ENCODE data around the gene PPIE. TPM values are rescaled to one million over a fixed set of nuclear protein-coding genes. Genes with fewer than 3 reads are reported as not detected.

PPIE gene
- polyA plus RNA-seq, 4 donors, result 39.7 to 72.5 (median 55.6) TPM

- Histone ChIP-seq H3K36me3 (ENCODE audit: control insufficient read depth in 3 of 3, insufficient read depth in 2 of 3, low read depth in 1 of 3, low read length in 3 of 3) (peaks cover 21 to 79% (median 22%) of the 10 kb centered on the region in 3 donors), H3K9me3 (ENCODE audit: control insufficient read depth in 2 of 2, insufficient read depth in 1 of 2, low read depth in 1 of 2, low read length in 1 of 2) (no peaks in the 10 kb centered on the region), H3K4me3 (ENCODE audit: low read depth in 1 of 3, low read length in 3 of 3) (no peak overlapping the region), H3K27me3 (ENCODE audit: control insufficient read depth in 3 of 3, insufficient read depth in 3 of 3, low read length in 3 of 3) (no peaks in the 10 kb centered on the region), H3K4me1 (ENCODE audit: control insufficient read depth in 3 of 3, insufficient read depth in 2 of 3, low read depth in 1 of 3, low read length in 2 of 3) (no peaks in the 10 kb centered on the region), H3K27ac (ENCODE audit: low read depth in 1 of 3, low read length in 2 of 3) (no peak overlapping the region)
- DNase-seq, result no peak
- FAIRE-seq, result no peak
- WGBS, 3 donors, result 84 to 91% (median 85%) methylated on average over 7 to 9 of the region's 9 CpGs
Measured at GRCh38 chr1:39755965-39756659, 17.4 kb downstream of the PPIE start.

GRCh38 chr1:39757501-39757900 is 18.8 kb downstream of the PPIE start:
- Histone ChIP-seq H3K9me3 (ENCODE audit: control insufficient read depth in 2 of 2, insufficient read depth in 1 of 2, low read depth in 1 of 2, low read length in 1 of 2) (no peaks in the 10 kb centered on the region), H3K27ac (ENCODE audit: low read depth in 1 of 3, low read length in 2 of 3) (no peak overlapping the region), H3K36me3 (ENCODE audit: control insufficient read depth in 3 of 3, insufficient read depth in 2 of 3, low read depth in 1 of 3, low read length in 3 of 3) (peaks cover 13 to 78% (median 23%) of the 10 kb centered on the region in 3 donors), H3K4me3 (ENCODE audit: low read depth in 1 of 3, low read length in 3 of 3) (no peak overlapping the region), H3K4me1 (ENCODE audit: control insufficient read depth in 3 of 3, insufficient read depth in 2 of 3, low read depth in 1 of 3, low read length in 2 of 3) (no peaks in the 10 kb centered on the region), H3K27me3 (ENCODE audit: control insufficient read depth in 3 of 3, insufficient read depth in 3 of 3, low read length in 3 of 3) (no peaks in the 10 kb centered on the region)
- 79 to 87% (median 85%) methylated on average over 5 of the region's 5 CpGs for WGBS, 3 donors
- DNase-seq, result no peak
- FAIRE-seq, result no peak

- Histone ChIP-seq H3K27ac (ENCODE audit: low read depth in 1 of 3, low read length in 2 of 3) (no peak overlapping the region), H3K9me3 (ENCODE audit: control insufficient read depth in 2 of 2, insufficient read depth in 1 of 2, low read depth in 1 of 2, low read length in 1 of 2) (no peaks in the 10 kb centered on the region), H3K27me3 (ENCODE audit: control insufficient read depth in 3 of 3, insufficient read depth in 3 of 3, low read length in 3 of 3) (no peaks in the 10 kb centered on the region), H3K4me1 (ENCODE audit: control insufficient read depth in 3 of 3, insufficient read depth in 2 of 3, low read depth in 1 of 3, low read length in 2 of 3) (no peaks in the 10 kb centered on the region), H3K36me3 (ENCODE audit: control insufficient read depth in 3 of 3, insufficient read depth in 2 of 3, low read depth in 1 of 3, low read length in 3 of 3) (peaks cover 9 to 70% (median 16%) of the 10 kb centered on the region in 3 donors), H3K4me3 (ENCODE audit: low read depth in 1 of 3, low read length in 3 of 3) (no peak overlapping the region)
- FAIRE-seq (no peak), DNase-seq (no peak)
- WGBS, 3 donors, result 91 to 94% (median 94%) methylated on average over 13 to 16 of the region's 16 CpGs
Measured at GRCh38 chr1:39758556-39759435, 20.1 kb downstream of the PPIE start.

GRCh38 chr1:39759436-39759726 is 20.7 kb downstream of the PPIE start:
- Histone ChIP-seq H3K36me3 (ENCODE audit: control insufficient read depth in 3 of 3, insufficient read depth in 2 of 3, low read depth in 1 of 3, low read length in 3 of 3) (peaks cover 9 to 67% (median 13%) of the 10 kb centered on the region in 3 donors), H3K4me3 (ENCODE audit: low read depth in 1 of 3, low read length in 3 of 3) (no peak overlapping the region), H3K27me3 (ENCODE audit: control insufficient read depth in 3 of 3, insufficient read depth in 3 of 3, low read length in 3 of 3) (no peaks in the 10 kb centered on the region), H3K9me3 (ENCODE audit: control insufficient read depth in 2 of 2, insufficient read depth in 1 of 2, low read depth in 1 of 2, low read length in 1 of 2) (no peaks in the 10 kb centered on the region), H3K4me1 (ENCODE audit: control insufficient read depth in 3 of 3, insufficient read depth in 2 of 3, low read depth in 1 of 3, low read length in 2 of 3) (no peaks in the 10 kb centered on the region), H3K27ac (ENCODE audit: low read depth in 1 of 3, low read length in 2 of 3) (no peak overlapping the region)
- FAIRE-seq (no peak), DNase-seq (no peak)

- no peaks in the 10 kb centered on the region for H3K4me1 ChIP-seq (ENCODE audit: control insufficient read depth in 3 of 3, insufficient read depth in 2 of 3, low read depth in 1 of 3, low read length in 2 of 3)
- no peak overlapping the region for H3K27ac ChIP-seq (ENCODE audit: low read depth in 1 of 3, low read length in 2 of 3)
- H3K4me3 ChIP-seq (ENCODE audit: low read depth in 1 of 3, low read length in 3 of 3), result no peak overlapping the region
- no peaks in the 10 kb centered on the region for H3K27me3 ChIP-seq (ENCODE audit: control insufficient read depth in 3 of 3, insufficient read depth in 3 of 3, low read length in 3 of 3)
- DNase-seq (no peak), FAIRE-seq (no peak)
- H3K9me3 ChIP-seq (ENCODE audit: control insufficient read depth in 2 of 2, insufficient read depth in 1 of 2, low read depth in 1 of 2, low read length in 1 of 2), result no peaks in the 10 kb centered on the region
- H3K36me3 ChIP-seq (ENCODE audit: control insufficient read depth in 3 of 3, insufficient read depth in 2 of 3, low read depth in 1 of 3, low read length in 3 of 3), result peaks cover 7 to 58% (median 9%) of the 10 kb centered on the region in 3 donors
- 93 to 96% (median 94%) methylated on average over 13 to 16 of the region's 16 CpGs for WGBS, 3 donors
Measured at GRCh38 chr1:39760074-39761008, 21.7 kb downstream of the PPIE start.

- WGBS, 3 donors, result 80 to 88% (median 86%) methylated on average over 9 of the region's 9 CpGs
- Histone ChIP-seq H3K27me3 (ENCODE audit: control insufficient read depth in 3 of 3, insufficient read depth in 3 of 3, low read length in 3 of 3) (no peaks in the 10 kb centered on the region), H3K9me3 (ENCODE audit: control insufficient read depth in 2 of 2, insufficient read depth in 1 of 2, low read depth in 1 of 2, low read length in 1 of 2) (no peaks in the 10 kb centered on the region), H3K4me1 (ENCODE audit: control insufficient read depth in 3 of 3, insufficient read depth in 2 of 3, low read depth in 1 of 3, low read length in 2 of 3) (no peaks in the 10 kb centered on the region), H3K4me3 (ENCODE audit: low read depth in 1 of 3, low read length in 3 of 3) (no peak overlapping the region), H3K36me3 (ENCODE audit: control insufficient read depth in 3 of 3, insufficient read depth in 2 of 3, low read depth in 1 of 3, low read length in 3 of 3) (peaks cover 7 to 51% (median 7%) of the 10 kb centered on the region in 3 donors), H3K27ac (ENCODE audit: low read depth in 1 of 3, low read length in 2 of 3) (no peak overlapping the region)
- no peak for FAIRE-seq
- no peak for DNase-seq
Measured at GRCh38 chr1:39761016-39761415, 22.3 kb downstream of the PPIE start.

- Histone ChIP-seq H3K4me3 (ENCODE audit: low read depth in 1 of 3, low read length in 3 of 3) (no peak overlapping the region), H3K36me3 (ENCODE audit: control insufficient read depth in 3 of 3, insufficient read depth in 2 of 3, low read depth in 1 of 3, low read length in 3 of 3) (peaks cover 5 to 46% (median 7%) of the 10 kb centered on the region in 3 donors), H3K27ac (ENCODE audit: low read depth in 1 of 3, low read length in 2 of 3) (no peak overlapping the region), H3K4me1 (ENCODE audit: control insufficient read depth in 3 of 3, insufficient read depth in 2 of 3, low read depth in 1 of 3, low read length in 2 of 3) (peaks cover 0 to under 1% (median 0%) of the 10 kb centered on the region in 3 donors), H3K27me3 (ENCODE audit: control insufficient read depth in 3 of 3, insufficient read depth in 3 of 3, low read length in 3 of 3) (no peaks in the 10 kb centered on the region), H3K9me3 (ENCODE audit: control insufficient read depth in 2 of 2, insufficient read depth in 1 of 2, low read depth in 1 of 2, low read length in 1 of 2) (no peaks in the 10 kb centered on the region)
- DNase-seq (no peak), FAIRE-seq (no peak)
- WGBS, 3 donors, result 82 to 84% (median 84%) methylated on average over 15 to 16 of the region's 16 CpGs
Measured at GRCh38 chr1:39761557-39762260, 23.0 kb downstream of the PPIE start.

Data from small intestine (tissue), 7 donors.